ENCODE data around the gene KHDRBS2.

DNA sequence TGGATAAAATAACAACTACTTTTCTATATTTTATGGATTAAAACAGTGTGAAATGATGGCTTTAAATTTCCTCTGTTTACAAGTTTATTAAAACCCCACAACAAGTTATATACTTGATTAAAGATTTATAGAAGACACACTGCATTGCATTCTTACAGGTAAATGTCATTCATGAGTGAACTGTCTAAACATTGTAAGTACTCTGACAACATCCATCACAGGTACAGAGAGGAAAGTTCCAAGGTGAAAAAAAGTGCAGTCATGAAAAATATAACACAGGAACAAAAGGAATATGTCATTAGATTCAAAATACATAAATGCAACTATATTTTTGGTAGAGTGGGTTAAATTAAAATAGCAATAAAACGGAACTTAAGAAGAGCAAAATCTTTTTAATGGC lies 156.9 kb downstream of the KHDRBS2 start:
- TF ChIP-seq, protein P1, sequence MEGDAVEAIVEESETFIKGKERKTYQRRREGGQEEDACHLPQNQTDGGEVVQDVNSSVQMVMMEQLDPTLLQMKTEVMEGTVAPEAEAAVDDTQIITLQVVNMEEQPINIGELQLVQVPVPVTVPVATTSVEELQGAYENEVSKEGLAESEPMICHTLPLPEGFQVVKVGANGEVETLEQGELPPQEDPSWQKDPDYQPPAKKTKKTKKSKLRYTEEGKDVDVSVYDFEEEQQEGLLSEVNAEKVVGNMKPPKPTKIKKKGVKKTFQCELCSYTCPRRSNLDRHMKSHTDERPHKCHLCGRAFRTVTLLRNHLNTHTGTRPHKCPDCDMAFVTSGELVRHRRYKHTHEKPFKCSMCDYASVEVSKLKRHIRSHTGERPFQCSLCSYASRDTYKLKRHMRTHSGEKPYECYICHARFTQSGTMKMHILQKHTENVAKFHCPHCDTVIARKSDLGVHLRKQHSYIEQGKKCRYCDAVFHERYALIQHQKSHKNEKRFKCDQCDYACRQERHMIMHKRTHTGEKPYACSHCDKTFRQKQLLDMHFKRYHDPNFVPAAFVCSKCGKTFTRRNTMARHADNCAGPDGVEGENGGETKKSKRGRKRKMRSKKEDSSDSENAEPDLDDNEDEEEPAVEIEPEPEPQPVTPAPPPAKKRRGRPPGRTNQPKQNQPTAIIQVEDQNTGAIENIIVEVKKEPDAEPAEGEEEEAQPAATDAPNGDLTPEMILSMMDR (IDR thresholded peaks at IDR 0.05) = no peak
- no peak for TF ChIP-seq POLR2A (IDR thresholded peaks at IDR 0.05)

All from breast epithelium (tissue), 3 donors.